ENCODE data around the gene SLC45A3.

DNA sequence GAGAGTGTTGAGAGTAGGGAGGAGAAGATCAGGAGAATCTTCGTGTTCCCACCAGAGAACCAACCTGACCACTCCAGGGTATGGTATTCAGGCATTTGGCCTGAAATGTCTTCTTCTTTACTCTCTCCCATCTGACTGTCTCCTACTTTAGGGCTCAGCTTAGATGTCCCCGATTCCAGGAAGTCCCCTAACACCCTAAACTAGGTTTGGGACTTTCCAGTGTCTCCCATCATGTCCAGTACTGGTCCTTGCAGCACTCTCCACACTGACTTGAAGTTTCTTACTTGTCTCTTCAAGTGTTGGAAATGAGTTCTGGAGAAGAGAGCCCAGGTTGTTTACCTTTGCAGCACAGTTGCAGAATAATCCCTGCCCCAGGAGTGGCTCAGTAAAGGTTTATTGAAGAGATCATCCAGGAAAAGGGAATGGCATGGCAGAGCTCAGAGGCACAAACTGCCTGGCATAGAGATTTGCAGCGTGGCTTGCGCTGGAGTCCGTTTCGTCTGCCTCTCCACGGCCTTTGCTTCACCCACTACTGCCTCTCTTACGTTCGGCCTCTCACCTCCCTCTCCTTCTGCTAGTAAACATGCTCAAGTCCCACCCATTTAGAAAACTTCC lies 42.3 kb downstream of the SLC45A3 start:
- TF ChIP-seq POLR2A (IDR thresholded peaks at IDR 0.05), result no peak
- TF ChIP-seq, protein P1, sequence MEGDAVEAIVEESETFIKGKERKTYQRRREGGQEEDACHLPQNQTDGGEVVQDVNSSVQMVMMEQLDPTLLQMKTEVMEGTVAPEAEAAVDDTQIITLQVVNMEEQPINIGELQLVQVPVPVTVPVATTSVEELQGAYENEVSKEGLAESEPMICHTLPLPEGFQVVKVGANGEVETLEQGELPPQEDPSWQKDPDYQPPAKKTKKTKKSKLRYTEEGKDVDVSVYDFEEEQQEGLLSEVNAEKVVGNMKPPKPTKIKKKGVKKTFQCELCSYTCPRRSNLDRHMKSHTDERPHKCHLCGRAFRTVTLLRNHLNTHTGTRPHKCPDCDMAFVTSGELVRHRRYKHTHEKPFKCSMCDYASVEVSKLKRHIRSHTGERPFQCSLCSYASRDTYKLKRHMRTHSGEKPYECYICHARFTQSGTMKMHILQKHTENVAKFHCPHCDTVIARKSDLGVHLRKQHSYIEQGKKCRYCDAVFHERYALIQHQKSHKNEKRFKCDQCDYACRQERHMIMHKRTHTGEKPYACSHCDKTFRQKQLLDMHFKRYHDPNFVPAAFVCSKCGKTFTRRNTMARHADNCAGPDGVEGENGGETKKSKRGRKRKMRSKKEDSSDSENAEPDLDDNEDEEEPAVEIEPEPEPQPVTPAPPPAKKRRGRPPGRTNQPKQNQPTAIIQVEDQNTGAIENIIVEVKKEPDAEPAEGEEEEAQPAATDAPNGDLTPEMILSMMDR (IDR thresholded peaks at IDR 0.05), result no peak

Data from esophagus squamous epithelium (tissue), 4 donors.